Body of pancreas (tissue), 4 donors: ENCODE measurements around the gene DYNLL2. TPM values are rescaled to one million over a fixed set of nuclear protein-coding genes. Genes with fewer than 3 reads are reported as not detected.

Source experiments
- ATAC-seq: fragments of 150-250 bp; one replicate; pipeline ENCODE4 v1.9.1; 2016
- DNase-seq, 4 donors: peaks; one replicate each; pipeline ENCODE4 v3.0.0-alpha.2; 2019
- H3K27ac ChIP-seq, 4 donors: fragments of 200-600 bp; sonication (generic); 1 replicate in 3 of 4; 2 replicates in 1 of 4; pipeline versions ENCODE4 v1.5.1 to v1.6.1; 2016 to 2019; ENCODE audit warnings: mild to moderate bottlenecking in 1 of 4, mixed read lengths in 1 of 4, moderate library complexity in 1 of 4
- H3K27me3 ChIP-seq, 2 donors: fragments of 200-600 bp; sonication (generic); one replicate each; pipeline ENCODE4 v1.6.0; 2016; ENCODE audit warnings: mild to moderate bottlenecking in 1 of 2
- H3K36me3 ChIP-seq, 2 donors: fragments of 200-600 bp; sonication (generic); replicated peaks in 1 of 2; 2 replicates each; pipeline ENCODE4 v1.5.1; 2016; ENCODE audit warnings: low read depth in 2 of 2; ENCODE audit not compliant: insufficient read depth in 1 of 2
- H3K4me1 ChIP-seq: fragments of 200-600 bp; sonication (generic); one replicate; pipeline ENCODE4 v1.6.0; 2016
- H3K4me3 ChIP-seq, 2 donors: fragments of 200-600 bp; sonication (generic); 1 replicate in 1 of 2; 2 replicates in 1 of 2; pipeline ENCODE4 v1.5.1; 2016 to 2019
- H3K9me3 ChIP-seq, 3 donors: fragments of 200-600 bp; sonication (generic); 1 replicate in 2 of 3; 2 replicates in 1 of 3; pipeline ENCODE4 v1.5.1; 2016
- POLR2A ChIP-seq, 3 donors: fragments of 450-650 bp; IDR thresholded peaks; one replicate each; pipeline ENCODE4 v1.6.1; 2016; ENCODE audit warnings: antibody characterized with exemption in 3 of 3, mild to moderate bottlenecking in 2 of 3
- WGBS, 2 donors: methylation state at CpG; one replicate each; pipeline ENCODE4 v1.1.5; 2017; 5-methylcytosine and 5-hydroxymethylcytosine counted together
- intact Hi-C: fragments of 100-400 bp; cut with DNase I; formaldehyde crosslinking; loops from one replicate; pipeline ENCODE4 v1.15.1; 2023
- total RNA-seq, 2 donors: library from RNA; depleted of rRNA; stranded (reverse); fragments of >200 nt; gene quantifications; one replicate each; pipeline ENCODE4 v1.1.0, GENCODE V29; 2016
- TF ChIP-seq, protein P1 (sequence below), 7 experiments: fragments of 450-650 bp in 4 of 7; fragments of 200-600 bp in 3 of 7; sonication (generic) in 3 of 7; IDR thresholded peaks; one replicate each; pipeline ENCODE4 v1.5.1; 2016 to 2019; ENCODE audit warnings: antibody characterized with exemption in 7 of 7

DYNLL2 gene
- total RNA-seq, 2 donors from 2014 or later = 10.6 to 14.5 TPM

DNA sequence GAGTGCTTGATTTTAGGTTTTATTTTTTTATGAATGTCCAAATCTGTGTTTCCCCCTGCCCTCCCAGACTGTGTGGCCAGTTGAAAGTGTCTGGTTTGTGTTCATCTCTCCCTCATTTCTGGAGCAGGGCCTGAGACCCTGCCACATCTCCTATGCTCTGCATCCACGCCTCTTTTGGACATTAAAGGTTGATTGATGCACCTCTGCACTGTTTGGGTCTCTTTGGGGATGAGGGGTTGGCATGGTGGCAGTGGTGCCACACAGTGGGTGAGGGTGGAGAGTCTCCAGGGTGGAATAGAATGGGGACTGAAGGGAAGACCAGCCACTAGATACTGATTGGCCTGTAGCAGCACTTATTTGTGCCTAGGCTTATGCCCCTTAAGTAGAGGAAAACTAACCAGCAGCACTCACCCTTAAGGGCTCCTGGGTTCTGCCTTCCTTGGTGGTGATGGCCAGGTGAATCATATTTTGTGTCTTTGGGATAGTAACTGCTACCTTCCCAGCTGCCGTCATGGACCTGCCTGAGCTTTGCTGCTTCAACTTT, 7.9 kb downstream of the DYNLL2 start:
- DNase-seq (no peak), ATAC-seq (no peak)
- WGBS, 2 donors = 85 to 89% methylated on average over 2 of the region's 2 CpGs
- Histone ChIP-seq H3K27me3 (no peaks in the 10 kb centered on the region), H3K4me3 (no peak overlapping the region), H3K36me3 (peaks cover 0 to 19% of the 10 kb centered on the region in 2 donors), H3K4me1 (peaks cover 20% of the 10 kb centered on the region), H3K27ac (no peak overlapping the region), H3K9me3 (no peaks in the 10 kb centered on the region)
- TF ChIP-seq, protein P1, sequence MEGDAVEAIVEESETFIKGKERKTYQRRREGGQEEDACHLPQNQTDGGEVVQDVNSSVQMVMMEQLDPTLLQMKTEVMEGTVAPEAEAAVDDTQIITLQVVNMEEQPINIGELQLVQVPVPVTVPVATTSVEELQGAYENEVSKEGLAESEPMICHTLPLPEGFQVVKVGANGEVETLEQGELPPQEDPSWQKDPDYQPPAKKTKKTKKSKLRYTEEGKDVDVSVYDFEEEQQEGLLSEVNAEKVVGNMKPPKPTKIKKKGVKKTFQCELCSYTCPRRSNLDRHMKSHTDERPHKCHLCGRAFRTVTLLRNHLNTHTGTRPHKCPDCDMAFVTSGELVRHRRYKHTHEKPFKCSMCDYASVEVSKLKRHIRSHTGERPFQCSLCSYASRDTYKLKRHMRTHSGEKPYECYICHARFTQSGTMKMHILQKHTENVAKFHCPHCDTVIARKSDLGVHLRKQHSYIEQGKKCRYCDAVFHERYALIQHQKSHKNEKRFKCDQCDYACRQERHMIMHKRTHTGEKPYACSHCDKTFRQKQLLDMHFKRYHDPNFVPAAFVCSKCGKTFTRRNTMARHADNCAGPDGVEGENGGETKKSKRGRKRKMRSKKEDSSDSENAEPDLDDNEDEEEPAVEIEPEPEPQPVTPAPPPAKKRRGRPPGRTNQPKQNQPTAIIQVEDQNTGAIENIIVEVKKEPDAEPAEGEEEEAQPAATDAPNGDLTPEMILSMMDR (IDR thresholded peaks at IDR 0.05) = no peak
- TF ChIP-seq POLR2A (IDR thresholded peaks at IDR 0.05) = no peak
- intact Hi-C loops = no loop called here

DNA sequence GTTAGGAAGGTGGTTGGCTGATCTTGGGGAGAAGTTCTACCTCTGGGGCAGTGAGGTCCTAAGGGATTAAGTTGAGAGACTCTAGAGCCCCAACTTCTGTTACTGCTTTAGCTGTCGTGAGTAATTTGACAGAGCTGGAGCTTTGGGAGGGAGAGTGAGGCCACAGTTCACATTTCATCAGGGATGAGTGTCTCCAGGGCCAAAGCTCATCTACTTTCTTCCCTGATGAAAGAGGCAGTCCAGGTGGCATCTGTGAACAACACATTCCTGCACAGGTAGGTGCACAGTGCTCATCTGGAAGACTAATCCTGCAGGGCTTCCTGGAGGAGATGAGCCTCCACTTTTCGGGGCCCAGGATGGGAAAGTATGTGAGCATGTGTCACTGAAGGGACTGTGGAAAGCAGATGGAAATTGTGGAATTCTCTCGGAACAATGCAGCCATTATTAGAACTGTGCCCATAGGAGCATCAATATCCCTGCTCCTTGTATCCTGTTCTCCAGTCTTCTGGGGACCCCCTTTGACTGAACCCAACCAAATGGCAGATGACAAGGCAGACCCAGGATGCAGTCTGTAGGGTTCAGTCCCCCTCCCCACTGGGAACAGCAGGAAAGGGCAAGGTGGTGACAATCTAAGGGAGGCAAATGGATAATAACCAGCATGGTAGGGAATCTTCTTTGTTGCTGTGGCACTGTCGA, 9.0 kb downstream of the DYNLL2 start:
- Histone ChIP-seq H3K36me3 (peaks cover 0 to 19% of the 10 kb centered on the region in 2 donors), H3K27ac (no peak overlapping the region), H3K4me1 (peaks cover 9% of the 10 kb centered on the region), H3K9me3 (no peaks in the 10 kb centered on the region), H3K4me3 (no peak overlapping the region), H3K27me3 (no peaks in the 10 kb centered on the region)
- ATAC-seq (no peak), DNase-seq (no peak)
- 83 to 88% methylated on average over 4 of the region's 4 CpGs for WGBS, 2 donors
- intact Hi-C loops = no loop called here
- TF ChIP-seq POLR2A (IDR thresholded peaks at IDR 0.05) = no peak
- TF ChIP-seq, protein P1 (IDR thresholded peaks at IDR 0.05) = no peak

DNA sequence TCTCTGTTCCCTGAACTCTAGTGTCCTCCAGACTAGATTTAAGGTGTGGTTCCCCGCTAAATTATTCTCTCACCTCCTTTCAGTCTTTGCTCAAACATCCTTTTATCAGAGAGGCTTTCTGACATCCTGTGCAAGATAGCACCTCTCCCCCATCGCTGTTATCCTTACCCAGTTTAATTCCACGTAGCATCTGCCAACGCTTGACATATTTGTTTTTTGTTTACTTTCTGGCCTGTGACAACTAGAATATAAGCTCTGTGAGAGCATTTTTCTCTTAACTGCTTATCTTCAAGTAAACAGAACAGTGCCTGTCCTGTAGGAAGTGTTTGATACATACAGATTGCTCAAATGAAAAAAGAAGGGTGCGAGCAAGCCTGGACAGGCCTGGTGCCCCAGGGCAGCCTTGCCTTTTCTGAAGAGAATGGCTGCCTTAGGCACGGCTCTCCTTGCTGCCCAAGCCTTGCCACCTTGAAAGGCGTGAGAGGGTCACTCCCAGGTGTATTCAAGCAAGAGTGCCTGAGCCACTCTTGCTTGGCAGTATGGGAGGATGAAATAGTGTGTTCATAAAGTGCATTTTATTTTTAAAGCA, 9.7 kb downstream of the DYNLL2 start:
- WGBS, 2 donors = 56 to 63% methylated on average over 7 of the region's 7 CpGs
- H3K4me3 ChIP-seq = no peak overlapping the region
- TF ChIP-seq POLR2A (IDR thresholded peaks at IDR 0.05) = no peak
- TF ChIP-seq, protein P1 (IDR thresholded peaks at IDR 0.05) = no peak
- ATAC-seq = no peak
- intact Hi-C loops = no loop called here
- no peak for DNase-seq
- peaks cover 0 to 19% of the 10 kb centered on the region in 2 donors for H3K36me3 ChIP-seq
- no peak overlapping the region for H3K27ac ChIP-seq
- no peaks in the 10 kb centered on the region for H3K9me3 ChIP-seq
- peaks cover 5% of the 10 kb centered on the region for H3K4me1 ChIP-seq
- no peaks in the 10 kb centered on the region for H3K27me3 ChIP-seq

DNA sequence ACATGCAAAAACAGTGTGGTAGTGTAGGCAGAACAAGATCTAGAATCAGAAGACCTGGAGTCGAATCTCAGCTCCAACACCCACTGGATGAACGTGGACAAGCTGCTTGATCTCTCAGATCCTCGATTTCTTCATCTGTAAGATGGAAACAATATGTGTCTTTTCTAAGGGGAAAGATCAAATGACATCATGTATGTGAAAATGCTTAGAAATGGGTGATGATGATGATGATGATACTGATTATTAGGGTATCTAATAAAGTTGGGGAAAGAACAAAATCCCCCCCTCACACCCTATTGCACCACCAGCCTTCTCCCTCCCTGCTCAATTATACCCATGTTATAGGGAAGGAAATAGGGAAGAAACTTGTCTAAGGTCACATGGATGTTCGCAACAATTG, 10.9 kb downstream of the DYNLL2 start:
- 79 to 82% methylated on average over 4 of the region's 4 CpGs for WGBS, 2 donors
- no peak for ATAC-seq
- peaks cover 0 to 17% of the 10 kb centered on the region in 2 donors for H3K36me3 ChIP-seq
- no peaks in the 10 kb centered on the region for H3K4me1 ChIP-seq
- H3K27ac ChIP-seq = no peak overlapping the region
- no peaks in the 10 kb centered on the region for H3K9me3 ChIP-seq
- no peak overlapping the region for H3K4me3 ChIP-seq
- intact Hi-C loops = no loop called here
- TF ChIP-seq POLR2A (IDR thresholded peaks at IDR 0.05) = no peak
- TF ChIP-seq, protein P1 (IDR thresholded peaks at IDR 0.05) = no peak
- H3K27me3 ChIP-seq = no peaks in the 10 kb centered on the region
- no peak for DNase-seq
